AG09319 (cell line): Measurements from ENCODE around the gene TSPAN14.

Source experiments
- DNase-seq: peaks from one replicate; pipeline ENCODE4 v3.0.0-alpha.2; 2010; ENCODE audit warnings: low read depth; ENCODE audit errors: extremely low read depth
- CTCF ChIP-seq: IDR thresholded peaks from 2 replicates; pipeline ENCODE4 v1.5.1; 2011; ENCODE audit warnings: low read depth, mild to moderate bottlenecking, inconsistent platforms, low read length, moderate library complexity

TSPAN14 gene

GRCh38 chr10:80516506-80517075, 62.5 kb downstream of the TSPAN14 start:
- no peak for TF ChIP-seq CTCF
- DNase-seq, result no peak

GRCh38 chr10:80517416-80518142, 63.5 kb downstream of the TSPAN14 start:
- no peak for DNase-seq
- TF ChIP-seq CTCF, result no peak

- no peak for DNase-seq
- TF ChIP-seq CTCF, result no peak
These were observed 64.2 kb downstream of the TSPAN14 start for GRCh38 chr10:80518143-80518806.

- no peak for TF ChIP-seq CTCF
- DNase-seq, result no peak
These were observed 64.8 kb downstream of the TSPAN14 start for GRCh38 chr10:80518807-80519360.

- TF ChIP-seq CTCF, result no peak
- no peak for DNase-seq
These were observed 66.0 kb downstream of the TSPAN14 start for GRCh38 chr10:80519936-80520650.

- no peak for TF ChIP-seq CTCF
- no peak for DNase-seq
These were observed 66.8 kb downstream of the TSPAN14 start for GRCh38 chr10:80520661-80521470.
